ENCODE data around the gene ATP1B2.

ATP1B2 gene

GRCh38 chr17:7686222-7687071 lies 35.7 kb downstream of the ATP1B2 start:
- peak; percentile 74 for DNase-seq

- peak; percentile 81 for DNase-seq
These were observed 36.6 kb downstream of the ATP1B2 start, which contains the start of gene TP53 for GRCh38 chr17:7687072-7687907. Gene TP53, minus strand, starts transcription at chr17:7687490. Its CDS starts 10,896 bp downstream, at chr17:7676594.

GRCh38 chr17:7687908-7688807 lies 37.4 kb downstream of the ATP1B2 start, which contains the start of gene WRAP53:
Gene WRAP53, plus strand, starts transcription at chr17:7688477. Its CDS starts 172 bp downstream, at chr17:7688649.
- peak; percentile 95 for DNase-seq

GRCh38 chr17:7688808-7689316 lies 38.1 kb downstream of the ATP1B2 start:
- DNase-seq, result no peak

GRCh38 chr17:7695586-7695985 lies 44.9 kb downstream of the ATP1B2 start:
- no peak for DNase-seq

GRCh38 chr17:7697828-7698588 lies 47.3 kb downstream of the ATP1B2 start:
- no peak for DNase-seq

GRCh38 chr17:7700510-7700909 lies 49.8 kb downstream of the ATP1B2 start:
- no peak for DNase-seq

- DNase-seq, result no peak
These were observed 51.0 kb downstream of the ATP1B2 start for GRCh38 chr17:7701681-7702080.

- no peak for DNase-seq
These were observed 52.0 kb downstream of the ATP1B2 start for GRCh38 chr17:7702776-7703175.

- DNase-seq, result no peak
These were observed 53.1 kb downstream of the ATP1B2 start for GRCh38 chr17:7703584-7704479.

GRCh38 chr17:7704601-7705268 lies 54.0 kb downstream of the ATP1B2 start, which contains the start of gene EFNB3:
Gene EFNB3, plus strand, starts transcription at chr17:7705202. Its CDS starts 397 bp downstream, at chr17:7705599.
- no peak for DNase-seq

GRCh38 chr17:7705269-7706255 lies 54.8 kb downstream of the ATP1B2 start:
- DNase-seq, result no peak

- no peak for DNase-seq
These were observed 56.1 kb downstream of the ATP1B2 start for GRCh38 chr17:7706631-7707354.
